Glutamatergic neuron (in vitro differentiated cells): Measurements from ENCODE around the gene SYNM. TPM values are rescaled to one million over a fixed set of nuclear protein-coding genes. Genes with fewer than 3 reads are reported as not detected.

Experiments used
- DNase-seq: peaks from one replicate; pipeline ENCODE4 v3.0.0; 2022
- H3K27ac Mint-ChIP-seq: one replicate; pipeline ENCODE4 v1.8.0; 2020; ENCODE audit warnings: mild to moderate bottlenecking, mixed read lengths, inconsistent platforms; ENCODE audit not compliant: unreplicated experiment
- H3K27me3 Mint-ChIP-seq: one replicate; pipeline ENCODE4 v1.8.0; 2020; ENCODE audit warnings: mild to moderate bottlenecking, moderate library complexity, mixed read lengths, inconsistent platforms; ENCODE audit not compliant: unreplicated experiment
- H3K36me3 Mint-ChIP-seq: one replicate; pipeline ENCODE4 v1.8.0; 2020; ENCODE audit warnings: mild to moderate bottlenecking, mixed read lengths, inconsistent platforms; ENCODE audit not compliant: unreplicated experiment
- H3K4me1 Mint-ChIP-seq: one replicate; pipeline ENCODE4 v1.8.0; 2020; ENCODE audit warnings: mild to moderate bottlenecking, low read depth, mixed read lengths, inconsistent platforms; ENCODE audit not compliant: unreplicated experiment
- H3K4me3 Mint-ChIP-seq: one replicate; pipeline ENCODE4 v1.8.0; 2020; ENCODE audit warnings: mild to moderate bottlenecking, mixed read lengths, inconsistent platforms; ENCODE audit not compliant: unreplicated experiment
- H3K9me3 Mint-ChIP-seq: one replicate; pipeline ENCODE4 v1.8.0; 2020; ENCODE audit warnings: mild to moderate bottlenecking, moderate library complexity, mixed read lengths, inconsistent platforms; ENCODE audit not compliant: unreplicated experiment
- total RNA-seq: library from RNA; stranded (reverse); fragmentation: NEBNext Ultra II Directional; extraction: Animal tissue kit (Norgen Biotek cat#: 25700); gene quantifications from one replicate; pipeline ENCODE4 v1.2.1, GENCODE V29; 2021; ENCODE audit not compliant: unreplicated experiment
- TF ChIP-seq, protein P1 (sequence below): fragments of 200-600 bp; sonication (generic); IDR thresholded peaks from one replicate; pipeline ENCODE4 v1.5.0; 2021; ENCODE audit not compliant: partially characterized antibody, unreplicated experiment

SYNM gene
- total RNA-seq, 1 donor from 2014 or later, result 4.8 TPM

DNA sequence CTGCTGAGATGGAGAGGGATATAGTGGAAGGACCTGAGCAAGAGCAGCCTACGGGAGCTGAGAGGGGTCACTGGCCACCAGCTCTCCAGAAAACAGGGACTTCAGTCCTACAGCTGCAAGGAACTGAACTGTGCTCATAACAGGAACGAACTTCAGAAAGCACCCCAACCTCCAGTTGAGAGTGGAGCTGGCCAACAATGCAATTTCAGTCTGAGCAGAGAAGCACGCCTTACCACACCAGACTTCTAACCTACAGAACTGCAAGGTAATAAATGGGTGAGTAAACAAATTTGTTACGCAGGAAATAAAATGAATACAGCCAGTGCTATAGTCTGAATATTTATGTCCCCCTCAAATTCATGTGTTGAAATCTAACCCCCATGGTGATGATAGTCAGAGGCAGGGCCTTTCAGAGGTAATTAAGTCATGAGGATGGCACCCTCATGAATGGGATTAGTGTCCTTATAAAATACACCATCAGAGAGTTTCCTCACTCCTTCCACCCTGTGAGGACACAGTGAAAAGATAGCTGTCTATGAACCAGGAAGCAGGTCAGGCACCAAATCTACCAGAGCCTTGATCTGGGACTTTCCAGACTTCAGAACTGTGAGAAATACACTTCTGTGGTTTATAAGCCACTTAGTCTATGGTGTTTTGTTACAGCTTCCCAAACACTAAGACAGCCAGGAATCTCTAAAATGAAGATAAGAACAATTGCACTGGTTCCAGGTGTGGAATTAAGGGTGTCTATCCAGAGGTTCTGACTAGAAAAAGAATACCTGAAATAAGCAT lies 58.6 kb downstream of the SYNM start:
- Mint-ChIP-seq H3K27ac (no peak overlapping the region), H3K4me1 (peaks cover 3% of the 10 kb centered on the region), H3K4me3 (no peak overlapping the region)

DNA sequence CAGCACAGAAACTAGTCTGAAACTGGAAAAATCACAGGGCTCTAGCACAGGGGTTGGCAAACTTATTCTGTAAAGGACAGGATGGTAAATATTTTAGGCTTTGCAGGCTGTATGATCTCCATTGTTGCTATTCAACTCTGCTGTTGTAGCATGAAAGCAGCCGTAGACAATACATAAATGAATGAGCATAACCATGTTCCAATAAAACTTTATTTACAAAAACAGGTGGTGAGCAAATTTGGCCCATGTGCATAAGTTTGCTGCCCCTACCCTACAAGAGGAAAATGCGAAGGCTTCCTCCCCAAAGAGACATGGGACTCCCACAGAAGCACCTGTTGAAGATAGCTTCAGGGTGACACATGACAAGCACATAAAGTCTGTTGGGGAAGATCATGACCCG lies 59.2 kb downstream of the SYNM start:
- TF ChIP-seq, protein P1, sequence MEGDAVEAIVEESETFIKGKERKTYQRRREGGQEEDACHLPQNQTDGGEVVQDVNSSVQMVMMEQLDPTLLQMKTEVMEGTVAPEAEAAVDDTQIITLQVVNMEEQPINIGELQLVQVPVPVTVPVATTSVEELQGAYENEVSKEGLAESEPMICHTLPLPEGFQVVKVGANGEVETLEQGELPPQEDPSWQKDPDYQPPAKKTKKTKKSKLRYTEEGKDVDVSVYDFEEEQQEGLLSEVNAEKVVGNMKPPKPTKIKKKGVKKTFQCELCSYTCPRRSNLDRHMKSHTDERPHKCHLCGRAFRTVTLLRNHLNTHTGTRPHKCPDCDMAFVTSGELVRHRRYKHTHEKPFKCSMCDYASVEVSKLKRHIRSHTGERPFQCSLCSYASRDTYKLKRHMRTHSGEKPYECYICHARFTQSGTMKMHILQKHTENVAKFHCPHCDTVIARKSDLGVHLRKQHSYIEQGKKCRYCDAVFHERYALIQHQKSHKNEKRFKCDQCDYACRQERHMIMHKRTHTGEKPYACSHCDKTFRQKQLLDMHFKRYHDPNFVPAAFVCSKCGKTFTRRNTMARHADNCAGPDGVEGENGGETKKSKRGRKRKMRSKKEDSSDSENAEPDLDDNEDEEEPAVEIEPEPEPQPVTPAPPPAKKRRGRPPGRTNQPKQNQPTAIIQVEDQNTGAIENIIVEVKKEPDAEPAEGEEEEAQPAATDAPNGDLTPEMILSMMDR, result no peak
- no peaks in the 10 kb centered on the region for H3K36me3 Mint-ChIP-seq
- H3K27ac Mint-ChIP-seq, result no peak overlapping the region
- peaks cover 5% of the 10 kb centered on the region for H3K4me1 Mint-ChIP-seq
- H3K4me3 Mint-ChIP-seq, result no peak overlapping the region
- H3K27me3 Mint-ChIP-seq, result no peaks in the 10 kb centered on the region
- no peak for DNase-seq
- no peaks in the 10 kb centered on the region for H3K9me3 Mint-ChIP-seq

More for the DNA sequence above, 58.6 kb downstream of the SYNM start:
- Mint-ChIP-seq H3K9me3 (no peaks in the 10 kb centered on the region), H3K27me3 (no peaks in the 10 kb centered on the region), H3K36me3 (no peaks in the 10 kb centered on the region)
- TF ChIP-seq, protein P1, result no peak
- DNase-seq, result no peak

DNA sequence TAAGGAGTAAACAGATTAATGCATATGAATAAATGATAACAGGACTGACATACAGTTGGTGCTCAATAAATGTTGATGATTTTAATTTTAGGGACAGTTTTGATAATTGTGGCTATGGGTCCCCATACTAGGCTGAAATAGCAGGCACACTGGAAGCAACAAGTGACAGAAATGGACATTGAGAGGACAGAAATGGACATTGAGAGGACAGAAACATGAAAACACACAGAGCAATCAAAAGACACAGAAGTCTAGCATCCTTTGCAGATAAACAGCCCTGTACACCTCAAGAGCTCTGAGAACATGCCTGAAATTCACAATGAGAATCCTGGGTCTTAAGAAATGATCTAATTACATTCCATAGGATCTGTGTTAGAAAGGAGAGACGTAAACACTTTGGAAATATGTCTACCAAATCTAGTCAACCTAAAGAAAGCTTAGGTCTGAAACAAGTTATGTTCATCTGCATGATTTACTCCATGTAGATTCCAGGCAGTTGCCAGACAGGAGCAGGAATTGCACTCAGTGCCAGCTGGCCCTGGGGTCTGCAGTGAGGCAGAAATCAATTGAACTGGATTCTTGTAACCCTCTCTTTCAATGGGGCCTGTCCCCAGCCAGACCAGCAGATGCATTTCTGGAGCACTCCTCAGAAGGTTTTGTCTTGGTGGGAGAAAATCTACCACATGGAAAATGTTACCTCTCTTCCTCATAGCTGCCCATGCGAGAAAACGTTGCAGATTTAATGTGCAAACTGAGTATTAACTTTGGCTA lies 60.3 kb downstream of the SYNM start:
- Mint-ChIP-seq H3K36me3 (no peaks in the 10 kb centered on the region), H3K4me3 (no peak overlapping the region), H3K27ac (no peak overlapping the region), H3K27me3 (peaks cover 1% of the 10 kb centered on the region), H3K4me1 (peaks cover 15% of the 10 kb centered on the region), H3K9me3 (peaks cover 3% of the 10 kb centered on the region)
- DNase-seq, result no peak
- TF ChIP-seq, protein P1, result no peak

DNA sequence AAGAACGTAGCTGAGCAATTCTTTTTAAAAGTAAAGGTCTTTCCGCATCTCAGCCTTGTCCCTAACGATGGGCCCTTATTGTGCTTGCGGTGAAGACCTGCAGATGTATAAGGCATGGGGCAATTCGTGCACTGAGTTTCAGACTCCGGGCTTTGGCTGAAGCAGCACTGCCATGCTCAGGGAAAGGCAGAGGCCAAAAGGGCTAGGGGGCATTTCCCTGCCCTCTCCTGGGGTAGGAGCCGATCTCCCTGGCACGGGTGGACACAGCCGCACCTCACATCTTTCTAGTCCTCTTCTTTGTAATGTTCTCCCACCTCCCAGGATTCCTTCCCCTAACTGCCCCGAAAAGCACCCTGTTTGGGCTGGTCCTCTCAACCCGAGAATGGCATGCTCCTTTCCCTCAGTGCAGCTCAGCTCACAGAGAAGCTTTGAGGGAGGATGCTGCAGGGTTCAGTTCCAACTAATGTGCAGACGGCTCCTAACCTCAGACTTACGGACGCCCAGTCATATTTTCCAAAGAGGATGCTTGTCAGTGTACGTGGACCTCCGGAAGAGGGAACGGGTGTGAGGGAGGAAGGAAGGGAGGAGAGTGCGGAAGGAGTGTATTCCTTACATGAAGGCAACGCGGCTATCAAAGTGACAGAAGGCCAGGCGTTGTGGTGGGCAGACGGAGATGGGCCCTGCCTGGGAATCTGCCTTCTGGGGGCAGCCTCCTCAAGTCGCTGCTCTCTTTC lies 61.2 kb downstream of the SYNM start:
- peaks cover 1% of the 10 kb centered on the region for H3K27me3 Mint-ChIP-seq
- H3K4me3 Mint-ChIP-seq, result no peak overlapping the region
- TF ChIP-seq, protein P1, result no peak
- H3K36me3 Mint-ChIP-seq, result no peaks in the 10 kb centered on the region
- peaks cover 3% of the 10 kb centered on the region for H3K9me3 Mint-ChIP-seq
- DNase-seq, result no peak
- H3K27ac Mint-ChIP-seq, result no peak overlapping the region
- H3K4me1 Mint-ChIP-seq, result peaks cover 18% of the 10 kb centered on the region
